Mucosa of rectum (tissue), 2 donors: ENCODE results near the gene C19orf67.

Experiments used
- H3K27ac ChIP-seq, 2 donors: one replicate each; pipeline ENCODE4 v1.7.0; 2013; ENCODE audit warnings: inconsistent platforms in 2 of 2, low read depth in 2 of 2, low read length in 2 of 2
- H3K27me3 ChIP-seq, 2 donors: one replicate each; pipeline ENCODE4 v1.7.0; 2013; ENCODE audit warnings: low read length in 2 of 2; ENCODE audit not compliant: control insufficient read depth in 2 of 2, insufficient read depth in 2 of 2
- H3K36me3 ChIP-seq, 2 donors: one replicate each; pipeline ENCODE4 v1.7.0; 2013; ENCODE audit warnings: low read length in 2 of 2; ENCODE audit not compliant: control insufficient read depth in 2 of 2, insufficient read depth in 2 of 2
- H3K4me1 ChIP-seq, 2 donors: one replicate each; pipeline ENCODE4 v1.7.0; 2013; ENCODE audit warnings: low read length in 2 of 2, mild to moderate bottlenecking in 1 of 2; ENCODE audit not compliant: control insufficient read depth in 2 of 2, insufficient read depth in 2 of 2
- H3K4me3 ChIP-seq, 2 donors: one replicate each; pipeline ENCODE4 v1.7.0; 2013; ENCODE audit warnings: low read length in 2 of 2
- H3K9ac ChIP-seq, 2 donors: one replicate each; pipeline ENCODE4 v1.7.0; 2013; ENCODE audit warnings: low read length in 2 of 2, low read depth in 1 of 2, mild to moderate bottlenecking in 1 of 2
- H3K9me3 ChIP-seq, 2 donors: one replicate each; pipeline ENCODE4 v1.7.0; 2013; ENCODE audit warnings: low read length in 2 of 2; ENCODE audit not compliant: control insufficient read depth in 2 of 2
- donor health status: healthy.
- donor health status: Normal muscosa, but diverticular disease.

Gene C19orf67

GRCh38 chr19:14088634-14089411, 3.2 kb upstream of the C19orf67 start:
- no peak overlapping the region for H3K27ac ChIP-seq
- peaks cover 6 to 8% of the 10 kb centered on the region in 2 donors for H3K36me3 ChIP-seq
- H3K9me3 ChIP-seq, result peaks cover 0 to 4% of the 10 kb centered on the region in 2 donors
- no peaks in the 10 kb centered on the region for H3K27me3 ChIP-seq
- peaks cover 5 to 7% of the 10 kb centered on the region in 2 donors for H3K4me1 ChIP-seq
- H3K4me3 ChIP-seq, result peak overlapping the region; percentile 41 to 61
- H3K9ac ChIP-seq, result peak overlapping the region in 1 of 2 donors; percentile 43

- peaks cover 10 to 15% of the 10 kb centered on the region in 2 donors for H3K4me1 ChIP-seq
- H3K9ac ChIP-seq, result no peak overlapping the region
These were observed 515 bp upstream of the C19orf67 start for GRCh38 chr19:14086098-14086497.

GRCh38 chr19:14082675-14082960, 3.0 kb downstream of the C19orf67 start:
- H3K27ac ChIP-seq, result peak overlapping the region; percentile 93 to 96
- no peaks in the 10 kb centered on the region for H3K36me3 ChIP-seq
- H3K9ac ChIP-seq, result peak overlapping the region; percentile 87 to 97

More at GRCh38 chr19:14086098-14086497, 515 bp upstream of the C19orf67 start:
- H3K27me3 ChIP-seq, result no peaks in the 10 kb centered on the region
- H3K9me3 ChIP-seq, result no peaks in the 10 kb centered on the region
- H3K27ac ChIP-seq, result no peak overlapping the region
- peaks cover 6 to 8% of the 10 kb centered on the region in 2 donors for H3K36me3 ChIP-seq
- H3K4me3 ChIP-seq, result no peak overlapping the region

GRCh38 chr19:14081797-14082674, 3.5 kb downstream of the C19orf67 start:
- Histone ChIP-seq H3K4me1 (peaks cover 20 to 21% of the 10 kb centered on the region in 2 donors), H3K9me3 (no peaks in the 10 kb centered on the region), H3K9ac (peak overlapping the region; percentile 87 to 97), H3K27ac (peak overlapping the region; percentile 93 to 96), H3K27me3 (no peaks in the 10 kb centered on the region), H3K4me3 (peak overlapping the region; percentile 85 to 90), H3K36me3 (no peaks in the 10 kb centered on the region)

More at GRCh38 chr19:14082675-14082960, 3.0 kb downstream of the C19orf67 start:
- H3K9me3 ChIP-seq, result no peaks in the 10 kb centered on the region
- peaks cover 20 to 21% of the 10 kb centered on the region in 2 donors for H3K4me1 ChIP-seq
- peak overlapping the region; percentile 85 to 90 for H3K4me3 ChIP-seq
- no peaks in the 10 kb centered on the region for H3K27me3 ChIP-seq

- Histone ChIP-seq H3K9me3 (no peaks in the 10 kb centered on the region), H3K27ac (peak overlapping the region; percentile 93 to 96), H3K36me3 (no peaks in the 10 kb centered on the region), H3K4me1 (peaks cover 20 to 23% of the 10 kb centered on the region in 2 donors), H3K4me3 (peak overlapping the region; percentile 85 to 90), H3K27me3 (no peaks in the 10 kb centered on the region), H3K9ac (peak overlapping the region; percentile 87 to 97)
These were observed 4.4 kb downstream of the C19orf67 start for GRCh38 chr19:14080887-14081796.

GRCh38 chr19:14078411-14078810, 7.2 kb downstream of the C19orf67 start:
- Histone ChIP-seq H3K4me1 (peaks cover 31 to 42% of the 10 kb centered on the region in 2 donors), H3K36me3 (no peaks in the 10 kb centered on the region), H3K9ac (no peak overlapping the region), H3K27me3 (no peaks in the 10 kb centered on the region), H3K9me3 (no peaks in the 10 kb centered on the region), H3K27ac (peak overlapping the region in 1 of 2 donors; percentile 23), H3K4me3 (no peak overlapping the region)

- Histone ChIP-seq H3K9me3 (no peaks in the 10 kb centered on the region), H3K36me3 (peaks cover 0 to 2% of the 10 kb centered on the region in 2 donors), H3K4me1 (peaks cover 22 to 35% of the 10 kb centered on the region in 2 donors), H3K4me3 (peak overlapping the region; percentile 85 to 91), H3K9ac (peak overlapping the region; percentile 89 to 94), H3K27me3 (no peaks in the 10 kb centered on the region), H3K27ac (peak overlapping the region; percentile 95 to 98)
These were observed 11.4 kb downstream of the C19orf67 start for GRCh38 chr19:14073925-14074838.

- Histone ChIP-seq H3K36me3 (peaks cover 0 to 2% of the 10 kb centered on the region in 2 donors), H3K4me1 (peaks cover 20 to 35% of the 10 kb centered on the region in 2 donors), H3K27ac (peak overlapping the region; percentile 95 to 98), H3K4me3 (peak overlapping the region; percentile 90 to 91), H3K9me3 (no peaks in the 10 kb centered on the region), H3K9ac (peak overlapping the region; percentile 89 to 94), H3K27me3 (no peaks in the 10 kb centered on the region)
These were observed 12.2 kb downstream of the C19orf67 start for GRCh38 chr19:14073261-14073924.
